ENCODE data around the gene CDC42EP5. TPM values are rescaled to one million over a fixed set of nuclear protein-coding genes. Genes with fewer than 3 reads are reported as not detected.

Gene CDC42EP5
- not detected for total RNA-seq
- total RNA-seq (2013), result not detected

GRCh38 chr19:54473071-54473891 is at the start of gene CDC42EP5:
TSS of gene CDC42EP5 (minus strand) at chr19:54473296. CDS start at chr19:54465547, 7,749 bp downstream.
- WGBS (ENCODE audit: insufficient coverage), result 14% methylated on average over 14 of the region's 14 CpGs
- H3K27me3 Mint-ChIP-seq (ENCODE audit: low read depth in 2 of 2), result peaks cover 50 to 55% of the 10 kb centered on the region in 2 donors
- Histone ChIP-seq H3K27me3 (ENCODE audit: control insufficient read depth, insufficient read depth, low read length) (peaks cover 28% of the 10 kb centered on the region), H3K9me3 (ENCODE audit: control insufficient read depth, insufficient read depth, low read length) (no peaks in the 10 kb centered on the region), H3K36me3 (ENCODE audit: control insufficient read depth, insufficient read depth, low read length) (no peaks in the 10 kb centered on the region), H3K4me3 (ENCODE audit: low read length) (no peak within 1 kb of the TSS), H3K4me1 (ENCODE audit: control insufficient read depth, insufficient read depth, low read length) (peaks cover 17% of the 10 kb centered on the region), H3K27ac (ENCODE audit: low read length) (no peak within 1 kb of the TSS)
- peak within 1 kb of the TSS; percentile 2 for H3K4me3 Mint-ChIP-seq
- ATAC-seq (peak; percentile 27 to 48 (median 46)), DNase-seq (no peak)
- intact Hi-C loops (cut with micrococcal nuclease), result loop anchor here (10.0 kb wide), 1 partner anchor 362 kb away; the partner anchor contains the start of gene KIR2DS4
- TF ChIP-seq, protein P1, sequence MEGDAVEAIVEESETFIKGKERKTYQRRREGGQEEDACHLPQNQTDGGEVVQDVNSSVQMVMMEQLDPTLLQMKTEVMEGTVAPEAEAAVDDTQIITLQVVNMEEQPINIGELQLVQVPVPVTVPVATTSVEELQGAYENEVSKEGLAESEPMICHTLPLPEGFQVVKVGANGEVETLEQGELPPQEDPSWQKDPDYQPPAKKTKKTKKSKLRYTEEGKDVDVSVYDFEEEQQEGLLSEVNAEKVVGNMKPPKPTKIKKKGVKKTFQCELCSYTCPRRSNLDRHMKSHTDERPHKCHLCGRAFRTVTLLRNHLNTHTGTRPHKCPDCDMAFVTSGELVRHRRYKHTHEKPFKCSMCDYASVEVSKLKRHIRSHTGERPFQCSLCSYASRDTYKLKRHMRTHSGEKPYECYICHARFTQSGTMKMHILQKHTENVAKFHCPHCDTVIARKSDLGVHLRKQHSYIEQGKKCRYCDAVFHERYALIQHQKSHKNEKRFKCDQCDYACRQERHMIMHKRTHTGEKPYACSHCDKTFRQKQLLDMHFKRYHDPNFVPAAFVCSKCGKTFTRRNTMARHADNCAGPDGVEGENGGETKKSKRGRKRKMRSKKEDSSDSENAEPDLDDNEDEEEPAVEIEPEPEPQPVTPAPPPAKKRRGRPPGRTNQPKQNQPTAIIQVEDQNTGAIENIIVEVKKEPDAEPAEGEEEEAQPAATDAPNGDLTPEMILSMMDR (IDR thresholded peaks at IDR 0.05), result no peak
- no peaks in the 10 kb centered on the region for H3K36me3 Mint-ChIP-seq
- H3K9me3 Mint-ChIP-seq, result no peaks in the 10 kb centered on the region
- peaks cover 0 to 25% of the 10 kb centered on the region in 2 donors for H3K4me1 Mint-ChIP-seq
- peak within 1 kb of the TSS in 1 of 2 donors; percentile 6 for H3K27ac Mint-ChIP-seq

DNA sequence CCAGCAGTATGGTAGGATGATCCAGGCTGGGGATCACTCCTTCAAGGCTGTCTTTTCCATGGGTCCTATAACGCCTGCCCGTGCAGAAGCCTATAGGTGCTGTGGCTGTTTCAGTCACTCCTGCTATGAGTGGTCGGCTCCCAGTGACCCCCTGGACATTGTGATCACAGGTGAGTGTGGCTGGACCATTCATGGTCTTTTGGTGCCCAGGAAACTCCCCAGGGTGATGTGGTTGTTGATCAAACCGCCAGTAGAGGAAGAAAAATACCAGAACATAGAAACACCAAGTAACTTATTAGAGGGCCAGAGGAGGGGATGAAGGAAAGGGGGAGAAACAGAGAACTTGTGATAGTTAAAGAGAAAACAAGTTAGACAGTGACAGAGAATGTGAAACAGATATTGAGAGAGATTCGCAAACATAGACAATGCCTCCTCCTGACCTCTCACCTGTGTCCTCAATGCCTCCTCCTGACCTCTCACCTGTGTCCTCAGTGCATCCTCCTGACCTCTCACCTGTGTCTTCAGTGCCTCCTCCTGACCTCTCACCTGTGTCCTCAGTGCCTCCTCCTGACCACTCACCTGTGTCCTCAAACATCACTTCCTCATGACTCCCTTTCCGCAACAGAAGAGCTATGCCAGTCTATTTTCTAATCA is 48.9 kb upstream of the CDC42EP5 start:
- Mint-ChIP-seq H3K27ac (no peak overlapping the region), H3K4me3 (peak overlapping the region; percentile 7), H3K27me3 (ENCODE audit: low read depth in 2 of 2) (peaks cover 36 to 69% of the 10 kb centered on the region in 2 donors), H3K4me1 (peaks cover 49 to 52% of the 10 kb centered on the region in 2 donors), H3K36me3 (peaks cover 6% of the 10 kb centered on the region), H3K9me3 (no peaks in the 10 kb centered on the region)
- no peak for DNase-seq
- TF ChIP-seq, protein P1 (IDR thresholded peaks at IDR 0.05), result no peak
- H3K4me3 ChIP-seq (ENCODE audit: low read length), result no peak overlapping the region
- no peaks in the 10 kb centered on the region for H3K36me3 ChIP-seq (ENCODE audit: control insufficient read depth, insufficient read depth, low read length)
- WGBS (ENCODE audit: insufficient coverage), result 81% methylated on average over 5 of the region's 6 CpGs
- no peak overlapping the region for H3K27ac ChIP-seq (ENCODE audit: low read length)
- no peaks in the 10 kb centered on the region for H3K9me3 ChIP-seq (ENCODE audit: control insufficient read depth, insufficient read depth, low read length)
- ATAC-seq, result no peak
- H3K4me1 ChIP-seq (ENCODE audit: control insufficient read depth, insufficient read depth, low read length), result peaks cover 35% of the 10 kb centered on the region
- H3K27me3 ChIP-seq (ENCODE audit: control insufficient read depth, insufficient read depth, low read length), result peaks cover 12% of the 10 kb centered on the region
- intact Hi-C loops (cut with micrococcal nuclease), result no loop called here

- peaks cover 12% of the 10 kb centered on the region for H3K27me3 ChIP-seq (ENCODE audit: control insufficient read depth, insufficient read depth, low read length)
- intact Hi-C loops (cut with micrococcal nuclease), result no loop called here
Measured at GRCh38 chr19:54521022-54521859, 48.1 kb upstream of the CDC42EP5 start.

More at GRCh38 chr19:54521022-54521859, 48.1 kb upstream of the CDC42EP5 start:
- H3K27ac ChIP-seq (ENCODE audit: low read length), result no peak overlapping the region
- Mint-ChIP-seq H3K4me3 (peak overlapping the region; percentile 14), H3K27me3 (ENCODE audit: low read depth in 2 of 2) (peaks cover 36 to 66% of the 10 kb centered on the region in 2 donors), H3K4me1 (peaks cover 43 to 46% of the 10 kb centered on the region in 2 donors), H3K27ac (no peak overlapping the region), H3K9me3 (peaks cover 0 to under 1% of the 10 kb centered on the region in 2 donors), H3K36me3 (peaks cover 6% of the 10 kb centered on the region)
- no peak overlapping the region for H3K4me3 ChIP-seq (ENCODE audit: low read length)
- TF ChIP-seq, protein P1 (IDR thresholded peaks at IDR 0.05), result no peak
- no peak for ATAC-seq
- H3K36me3 ChIP-seq (ENCODE audit: control insufficient read depth, insufficient read depth, low read length), result no peaks in the 10 kb centered on the region
- DNase-seq, result no peak
- H3K4me1 ChIP-seq (ENCODE audit: control insufficient read depth, insufficient read depth, low read length), result peaks cover 35% of the 10 kb centered on the region
- 11% methylated on average over 16 of the region's 18 CpGs for WGBS (ENCODE audit: insufficient coverage)
- no peaks in the 10 kb centered on the region for H3K9me3 ChIP-seq (ENCODE audit: control insufficient read depth, insufficient read depth, low read length)
